GM21529 (cell line): ENCODE data around the gene GSC2.

Experiments
- ATAC-seq: cut with Tn5 transposase; IDR thresholded peaks from one replicate; pipeline ENCODE4 v1.9.1; 2021; ENCODE audit not compliant: unreplicated experiment

Gene GSC2

DNA sequence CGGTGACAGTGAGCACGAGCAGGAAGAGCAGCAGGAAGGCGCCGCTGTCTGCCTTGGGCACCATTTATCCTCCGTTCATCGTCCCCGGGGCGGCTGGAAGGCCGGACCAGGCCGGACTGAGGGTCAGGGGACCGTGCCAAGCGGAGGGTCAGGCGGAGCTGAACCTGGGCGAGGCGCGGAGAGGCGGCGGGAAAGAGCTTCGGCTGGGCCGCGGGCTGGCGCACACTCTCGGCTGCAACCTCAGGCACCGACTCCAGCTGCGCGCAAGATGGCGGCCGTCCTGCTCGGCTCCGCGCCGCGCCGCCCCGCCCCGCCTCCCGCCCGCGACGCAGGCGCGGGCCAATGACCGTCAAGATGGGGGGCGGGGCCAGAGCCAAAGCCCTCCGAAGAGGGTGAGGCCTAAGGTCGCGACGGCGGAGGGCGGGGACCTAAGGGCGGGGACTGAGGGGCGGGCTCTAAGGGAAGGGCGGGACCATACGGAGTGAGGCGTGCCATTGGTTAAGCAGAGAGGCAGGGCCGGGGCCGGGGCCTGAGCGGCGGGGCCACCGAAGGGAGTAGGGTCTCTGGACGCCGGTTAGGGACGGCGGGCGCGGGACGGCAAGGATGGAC, 27.8 kb downstream of the GSC2 start, which contains the start of gene DGCR2:
Gene DGCR2, minus strand, starts transcription at position 270 of the 609 bp plus-strand sequence. Its CDS starts 206 bp downstream, at position 64.
- ATAC-seq: peak; percentile 76

DNA sequence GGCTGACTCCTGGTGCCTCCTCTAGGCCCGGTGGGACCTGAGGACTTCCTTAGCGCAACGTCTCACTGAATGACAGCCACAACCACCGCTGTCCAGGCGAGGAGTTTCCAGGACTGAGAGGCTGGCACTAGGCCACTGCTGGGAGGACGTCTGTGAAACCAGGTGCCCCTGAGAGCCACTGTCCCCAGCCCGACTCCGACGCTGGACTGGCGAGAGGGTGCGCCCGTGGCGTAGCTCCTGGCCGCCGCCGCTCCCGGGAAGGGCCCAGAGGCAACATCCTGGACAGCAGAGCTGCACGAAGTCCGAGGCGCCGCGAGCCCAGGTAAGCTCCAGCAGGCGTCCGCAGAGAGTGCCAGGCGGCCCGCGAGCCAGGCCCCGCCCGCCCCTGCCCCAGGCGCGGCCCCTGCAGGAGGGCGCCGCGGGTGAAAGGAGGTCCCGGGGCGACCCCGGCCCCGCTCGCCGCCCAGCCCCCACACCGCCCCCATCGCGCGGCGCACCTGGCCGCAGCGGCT, 28.4 kb downstream of the GSC2 start:
- peak; percentile 18 for ATAC-seq

DNA sequence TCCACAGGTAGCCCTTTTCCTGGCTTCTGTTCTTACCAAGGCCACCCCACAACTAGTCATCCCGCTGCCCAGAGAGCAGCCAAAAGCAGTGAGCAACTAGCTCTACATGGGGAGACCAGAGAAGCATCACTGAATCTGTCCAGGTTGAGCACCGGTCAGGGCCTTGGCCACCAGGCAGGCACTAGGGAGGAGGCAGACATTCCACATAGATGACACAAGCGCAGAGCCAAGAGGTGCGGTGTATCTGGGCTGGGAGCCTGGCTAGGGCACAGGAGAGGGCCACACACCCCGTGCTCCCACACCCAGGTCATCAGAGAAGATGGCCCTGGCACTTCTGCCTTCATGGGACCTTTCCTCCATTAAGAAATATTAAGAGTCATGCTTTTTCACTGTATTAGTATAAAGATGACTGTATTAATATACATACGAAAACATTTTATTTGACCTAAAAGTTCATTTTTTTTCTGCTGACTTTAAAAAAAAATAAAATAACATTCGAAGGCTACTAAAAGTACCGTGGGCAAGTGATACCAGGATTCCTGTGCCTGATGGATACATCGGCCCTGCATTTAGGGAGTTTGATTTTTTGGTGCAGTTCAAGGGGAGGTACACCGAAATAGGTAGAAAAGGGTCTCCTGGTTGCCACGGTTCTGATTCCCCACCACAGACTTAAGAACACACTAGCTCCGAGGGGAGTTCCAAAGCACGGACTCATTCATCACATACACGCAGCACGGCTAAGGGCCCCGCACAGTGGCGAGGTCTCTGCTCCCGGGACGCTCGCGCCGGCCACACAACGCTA, 29.1 kb downstream of the GSC2 start:
- no peak for ATAC-seq

DNA sequence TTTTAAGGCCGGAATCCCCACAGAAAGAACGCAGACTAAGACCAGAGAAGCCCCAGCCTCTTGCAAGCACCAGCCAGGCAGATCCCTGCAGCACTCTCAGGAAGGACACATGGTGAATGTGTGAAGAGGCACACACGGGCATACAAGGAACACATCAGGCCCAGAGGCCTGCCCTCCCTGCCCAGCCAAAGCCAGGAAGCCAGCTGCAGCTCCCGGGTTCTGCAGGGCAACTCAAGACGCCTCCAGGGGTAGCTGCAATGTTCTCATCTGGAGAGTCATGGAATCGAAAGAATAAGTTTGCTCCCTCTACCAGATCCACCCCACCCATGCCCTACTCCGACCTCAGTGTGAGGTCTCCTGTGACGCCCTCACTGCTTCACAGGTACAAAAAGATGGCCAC, 30.1 kb downstream of the GSC2 start:
- no peak for ATAC-seq

DNA sequence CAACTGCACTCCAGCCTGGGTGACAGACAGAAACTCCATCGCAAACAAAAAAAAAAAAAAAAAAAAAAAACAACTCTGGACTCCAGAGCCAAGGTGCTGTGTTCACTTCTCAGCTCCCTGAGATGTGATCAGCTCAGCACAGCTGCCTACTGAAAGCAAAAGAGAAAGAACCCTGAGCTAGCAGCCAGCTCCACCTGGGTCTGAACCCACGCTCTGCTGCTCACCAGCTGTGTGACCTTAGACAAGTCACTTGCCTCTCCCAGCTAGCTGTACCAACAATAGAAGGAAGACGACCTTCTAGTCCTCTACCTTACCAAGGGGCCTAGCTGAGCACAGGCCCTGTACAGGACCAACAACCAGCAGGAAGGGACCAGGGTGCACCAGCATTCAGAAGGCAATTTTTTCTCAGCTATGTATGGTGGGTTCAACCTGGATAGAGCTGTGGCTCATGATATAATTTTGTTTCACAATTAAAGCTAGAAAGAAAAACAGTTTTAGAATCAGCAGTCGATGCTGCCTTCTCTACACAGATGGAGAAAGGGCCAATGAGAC, 31.7 kb downstream of the GSC2 start:
- ATAC-seq: peak; percentile 50

DNA sequence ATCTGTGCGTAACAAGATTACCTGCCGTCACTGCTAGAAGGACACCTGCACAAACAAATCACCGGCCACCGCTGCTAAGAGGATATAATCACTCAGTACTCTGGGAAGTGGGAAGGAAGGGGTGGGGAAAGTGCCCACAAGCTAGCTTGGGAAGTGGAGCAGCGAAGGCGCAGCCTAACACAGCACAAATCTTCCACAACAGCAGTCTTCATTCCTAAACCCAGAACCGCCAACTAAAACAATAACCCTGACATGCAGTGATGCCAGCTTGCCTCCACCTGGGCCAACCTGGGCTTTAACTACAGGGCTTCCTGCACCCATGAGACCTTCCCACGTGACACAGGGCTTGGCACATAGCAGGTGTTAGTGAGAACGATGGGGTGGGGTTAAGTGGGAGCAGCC, 33.0 kb downstream of the GSC2 start:
- no peak for ATAC-seq

DNA sequence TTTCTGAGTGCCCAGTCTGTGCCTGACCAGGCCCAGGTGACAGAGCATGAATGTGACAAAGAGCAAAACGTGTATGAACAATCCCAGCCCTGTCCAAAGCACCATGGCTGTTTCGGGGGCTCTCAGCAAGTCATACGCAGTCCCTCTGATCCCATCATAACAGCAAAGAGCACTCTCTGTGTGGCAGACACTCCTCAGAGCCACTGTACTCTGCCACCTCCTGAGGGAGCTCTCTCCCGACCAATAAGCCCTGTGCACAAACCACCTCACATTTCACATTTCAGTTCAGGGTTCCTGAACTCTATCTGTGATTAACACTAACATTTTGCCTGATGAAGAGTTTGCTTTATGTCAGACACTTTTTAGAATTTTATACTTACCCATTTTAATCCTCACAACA, 34.5 kb downstream of the GSC2 start:
- no peak for ATAC-seq

DNA sequence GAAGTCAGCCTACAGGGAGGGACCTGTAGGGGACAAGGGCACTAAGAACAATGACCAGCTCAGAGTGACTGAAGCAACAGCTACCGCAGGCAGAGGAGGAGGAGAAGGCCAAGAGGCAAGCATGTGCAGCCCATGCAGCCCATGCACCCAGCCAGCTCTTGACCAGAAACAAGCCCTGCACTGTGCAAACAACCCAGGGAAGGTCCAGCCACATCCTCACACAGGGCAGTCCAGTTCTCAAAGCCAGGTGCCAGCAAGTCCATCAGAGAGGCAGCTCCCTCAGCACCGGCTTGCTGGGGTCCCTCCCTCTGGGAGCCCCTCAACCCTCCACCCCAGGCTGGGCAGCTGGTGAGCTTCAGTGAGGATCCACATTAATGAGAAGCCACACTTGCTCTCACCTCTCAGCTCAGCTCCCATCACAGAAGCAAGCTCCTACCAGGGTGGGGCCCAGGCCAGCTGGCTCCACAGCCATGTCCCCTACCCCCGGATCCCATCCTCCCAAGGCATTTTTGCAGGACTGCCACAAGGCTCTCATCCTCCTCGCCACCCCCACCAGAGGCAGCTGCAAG, 35.0 kb downstream of the GSC2 start:
- no peak for ATAC-seq

DNA sequence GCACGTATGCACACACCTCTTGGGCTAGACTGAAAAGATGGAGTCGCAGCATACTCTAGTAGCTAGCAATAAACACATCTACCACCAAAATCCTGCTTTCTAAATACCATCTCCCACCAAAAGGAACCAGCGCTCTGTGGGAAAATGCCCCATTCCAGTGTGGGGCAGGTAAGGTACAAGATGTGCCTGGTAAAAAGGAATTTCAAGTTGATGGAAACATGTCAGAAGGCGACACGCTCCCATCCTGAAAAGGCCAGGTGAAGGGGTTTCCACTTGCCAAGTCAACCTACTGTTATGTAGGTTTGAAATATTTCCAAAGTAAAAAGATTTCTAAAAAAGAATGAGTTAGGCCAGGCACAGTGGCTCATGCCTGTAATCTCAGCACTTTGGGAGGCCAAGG, 36.7 kb downstream of the GSC2 start:
- no peak for ATAC-seq

DNA sequence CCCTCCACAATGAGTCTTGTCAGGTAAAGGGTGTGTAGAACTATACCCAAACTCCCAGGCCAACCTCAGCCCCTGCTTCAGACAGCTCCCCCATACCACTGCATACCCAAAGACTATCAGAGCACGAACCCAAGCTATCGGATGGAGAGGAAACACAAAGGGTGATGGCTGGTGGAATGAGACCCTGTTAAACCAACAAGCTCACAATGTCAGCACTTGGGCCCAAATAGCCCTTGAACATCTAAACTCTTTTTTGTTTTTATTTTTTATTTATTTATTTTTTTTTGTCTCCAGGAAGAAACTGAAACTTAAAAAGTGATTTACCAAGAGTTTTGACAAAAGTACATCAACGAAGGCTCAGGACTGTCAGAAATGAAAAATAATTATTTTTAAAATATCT, 38.5 kb downstream of the GSC2 start:
- ATAC-seq: no peak

DNA sequence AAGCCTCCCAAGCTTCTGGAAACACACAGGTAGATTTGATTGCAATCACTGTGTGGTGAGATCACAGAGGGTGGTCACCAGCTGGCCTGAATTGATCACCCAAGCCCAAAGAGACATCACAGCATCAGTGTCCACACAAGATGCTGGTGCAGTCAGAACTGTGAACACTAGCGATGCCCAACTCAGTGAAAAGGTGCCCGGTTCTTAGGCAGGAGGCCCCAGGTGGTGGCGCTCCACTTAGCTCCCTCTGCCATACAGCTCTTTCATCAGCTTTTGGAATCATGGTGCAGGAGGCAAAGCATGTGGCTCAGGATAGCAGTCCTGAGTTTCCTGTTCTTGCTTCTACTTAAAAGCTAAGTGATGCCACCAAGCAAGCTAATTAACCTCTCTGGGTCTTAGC, 39.0 kb downstream of the GSC2 start:
- no peak for ATAC-seq

DNA sequence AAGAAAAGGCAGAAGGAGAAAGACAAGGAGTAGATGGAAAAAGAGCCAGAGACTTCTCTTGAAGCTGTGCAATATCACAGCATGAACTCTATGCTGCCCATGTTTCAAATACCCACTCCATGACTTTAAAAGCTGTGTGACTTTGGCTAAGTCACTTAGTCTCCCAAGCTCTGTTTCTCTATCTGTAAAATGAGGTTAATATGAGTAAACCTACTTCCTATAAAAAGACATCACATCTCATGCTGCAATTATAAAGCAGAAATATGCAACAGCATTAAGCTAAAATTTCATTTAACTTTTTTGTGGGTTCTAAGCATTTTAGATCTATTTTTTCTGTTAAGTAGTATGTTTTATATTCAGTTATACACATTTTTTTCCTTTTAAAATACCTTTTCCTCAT, 39.4 kb downstream of the GSC2 start:
- ATAC-seq: no peak

DNA sequence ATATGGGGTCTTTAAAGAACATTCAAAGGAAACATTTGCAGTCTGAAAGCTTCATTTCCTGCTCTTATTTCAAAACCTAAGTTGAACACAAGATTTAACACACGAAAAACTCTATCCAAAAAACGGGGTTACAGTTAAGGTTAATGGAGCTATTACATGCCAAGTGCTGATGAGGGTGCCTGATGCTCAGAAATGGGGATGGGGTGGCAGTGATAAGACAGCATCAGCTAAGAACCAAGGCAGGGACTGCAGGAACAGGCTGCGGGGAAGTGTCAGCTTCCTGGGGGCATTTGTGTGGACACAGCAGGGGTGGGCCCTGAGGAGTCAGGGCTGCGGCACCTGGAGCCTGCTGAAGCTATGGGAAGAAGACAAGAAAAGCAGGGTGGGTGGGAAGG, 40.0 kb downstream of the GSC2 start:
- ATAC-seq: no peak

DNA sequence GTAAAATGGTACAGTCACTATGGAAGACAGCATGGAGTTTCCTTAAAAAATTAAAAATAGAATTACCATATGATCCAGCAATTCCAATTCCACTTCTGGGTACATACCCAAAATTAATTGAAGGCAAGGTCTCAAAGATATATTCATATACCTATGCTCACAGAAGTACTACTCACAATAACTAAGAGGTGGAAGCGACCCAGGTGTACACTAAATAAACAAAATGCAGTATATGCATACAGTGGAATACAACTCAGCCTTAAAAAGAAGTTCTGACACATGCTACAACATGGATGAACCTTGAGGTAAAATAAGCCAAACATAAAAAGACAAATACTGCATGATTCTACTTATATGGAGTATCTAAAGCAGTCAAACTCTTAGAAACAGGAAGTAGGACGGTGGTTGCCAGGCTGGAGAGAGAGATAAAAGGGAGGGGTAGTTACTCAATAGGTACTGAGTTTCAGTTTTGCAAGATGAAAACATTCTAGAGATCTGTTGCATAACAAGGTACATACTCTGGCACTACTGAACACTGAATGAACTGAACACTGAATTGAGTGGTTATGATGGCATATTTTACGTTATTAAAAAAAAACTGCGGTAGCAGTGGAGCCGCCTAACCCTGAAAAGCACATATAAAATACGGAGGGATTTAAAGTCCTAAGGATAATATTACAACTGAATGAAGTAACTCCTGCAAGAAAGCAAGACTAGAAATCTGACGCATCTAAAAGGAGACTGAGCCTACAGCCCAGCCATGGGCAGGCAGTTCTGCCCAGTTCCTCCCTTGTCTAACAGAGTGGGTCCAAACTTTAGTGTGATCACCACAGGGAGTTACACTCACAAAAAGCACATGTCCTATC, 40.7 kb downstream of the GSC2 start:
- ATAC-seq: peak; percentile 88

DNA sequence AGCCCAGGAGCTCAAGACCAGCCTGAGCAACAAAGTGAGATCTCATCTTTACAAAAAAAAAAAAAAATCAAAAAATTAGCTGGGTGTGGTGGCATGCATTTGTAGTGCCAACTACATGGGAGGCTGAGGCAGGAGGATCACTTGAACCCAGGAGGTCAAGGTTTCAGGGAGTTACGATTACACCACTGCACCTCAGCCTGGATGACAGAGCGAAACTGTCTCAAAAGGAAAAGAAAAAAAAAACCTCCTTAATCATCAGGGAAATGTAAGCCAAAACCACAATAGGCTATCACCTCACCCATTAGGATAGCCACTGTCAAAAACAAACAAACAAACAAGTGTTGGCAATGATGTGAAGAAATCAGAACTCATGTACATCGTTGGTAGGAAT, 41.3 kb downstream of the GSC2 start:
- ATAC-seq: no peak

DNA sequence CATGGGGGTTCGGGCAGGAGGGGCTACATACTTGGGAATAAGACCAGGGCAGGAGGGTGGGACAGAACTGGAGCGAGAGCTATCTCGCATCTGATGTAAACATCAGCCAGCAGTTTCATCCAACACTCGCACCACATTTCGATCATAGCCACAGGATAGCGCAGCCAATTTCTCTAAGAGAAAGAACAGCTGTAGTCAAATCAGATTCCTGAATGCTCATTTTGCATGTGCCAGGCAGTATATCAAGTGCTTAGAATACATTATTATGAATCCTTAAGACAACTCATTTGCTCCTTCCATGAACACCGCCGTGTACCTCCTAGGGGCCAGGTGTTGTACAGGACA, 42.4 kb downstream of the GSC2 start:
- no peak for ATAC-seq

DNA sequence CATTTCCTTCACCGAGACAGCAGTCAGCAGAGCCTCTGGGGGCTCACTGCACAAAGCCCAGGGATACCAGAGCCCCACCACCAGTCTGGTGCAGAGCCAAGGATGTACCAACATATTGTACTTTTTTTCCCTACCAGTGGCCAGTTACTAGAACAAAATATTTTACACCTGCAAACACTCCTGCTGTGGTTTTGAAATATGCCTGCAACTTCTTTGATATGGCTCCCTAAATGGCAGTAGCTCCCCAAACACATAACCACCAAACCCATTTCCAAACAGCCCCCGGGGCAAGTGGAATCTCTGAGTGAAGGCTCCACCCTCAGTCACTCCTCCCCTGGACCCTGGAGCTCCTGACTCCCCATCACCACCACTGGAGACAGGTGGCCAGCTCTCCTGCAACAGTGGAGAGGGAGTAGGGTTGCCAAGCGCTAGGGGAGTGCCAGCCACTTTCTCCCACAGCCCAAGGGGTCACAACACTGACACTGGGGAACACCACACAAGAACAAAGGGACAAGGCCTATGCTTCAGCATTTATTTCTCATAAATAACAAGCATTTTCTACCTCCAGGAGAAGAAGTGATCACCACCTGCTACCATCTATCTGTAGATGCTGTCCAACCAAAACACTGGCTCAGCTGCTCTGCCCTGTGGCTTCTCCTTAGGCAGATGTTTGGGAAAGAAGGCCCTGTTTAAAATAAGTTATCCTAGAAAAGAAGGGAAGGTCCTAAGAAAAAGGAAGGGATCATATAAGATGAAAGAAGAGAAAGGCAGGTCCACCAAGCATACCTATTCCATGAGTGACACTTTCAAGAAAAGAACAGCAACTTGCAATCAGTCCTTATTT, 43.0 kb downstream of the GSC2 start:
- no peak for ATAC-seq

DNA sequence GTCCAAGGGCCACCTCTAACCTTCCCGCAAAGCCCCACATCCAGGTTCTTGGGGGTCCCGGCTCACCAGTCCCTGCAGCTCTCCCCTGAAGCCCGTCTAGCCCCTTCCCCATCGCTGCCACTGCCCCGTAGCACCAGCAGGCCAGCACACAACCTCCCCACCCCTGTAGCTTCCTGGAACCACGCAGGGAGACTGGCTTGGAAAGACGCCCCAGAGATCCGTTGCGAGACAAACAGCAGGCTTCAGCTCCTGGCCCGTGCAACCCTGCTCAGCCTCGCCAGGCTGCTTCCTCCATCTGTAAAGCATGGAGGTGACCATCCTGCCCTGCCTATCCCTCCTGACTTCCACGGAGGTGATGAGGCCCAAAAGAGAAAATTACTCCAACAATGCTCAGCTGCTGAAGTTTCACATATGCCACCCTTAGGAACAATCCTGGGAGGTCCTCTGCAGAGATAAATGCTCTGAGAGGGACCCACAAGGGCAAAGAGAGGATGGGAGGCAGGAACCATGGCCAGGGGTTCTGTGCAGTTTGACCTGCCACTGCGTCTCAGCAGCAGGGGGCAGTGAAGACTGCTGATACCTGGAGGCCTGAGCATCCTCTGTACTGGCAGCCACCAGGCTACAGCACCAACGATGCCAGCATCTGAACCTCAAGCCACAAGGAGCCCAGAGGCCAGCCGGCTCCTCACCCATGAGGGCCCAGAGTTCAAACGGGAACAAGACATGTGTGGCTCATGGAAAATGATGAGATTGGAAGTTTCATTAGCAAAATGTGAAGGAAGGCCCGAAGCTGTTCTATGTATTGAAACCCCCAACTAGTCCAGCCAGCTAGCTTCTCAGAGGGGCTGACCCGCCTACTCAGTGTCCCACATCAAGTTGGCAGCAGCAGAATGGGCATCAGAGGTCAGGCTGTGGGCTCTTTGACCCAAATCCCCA, 44.0 kb downstream of the GSC2 start:
- ATAC-seq: no peak

DNA sequence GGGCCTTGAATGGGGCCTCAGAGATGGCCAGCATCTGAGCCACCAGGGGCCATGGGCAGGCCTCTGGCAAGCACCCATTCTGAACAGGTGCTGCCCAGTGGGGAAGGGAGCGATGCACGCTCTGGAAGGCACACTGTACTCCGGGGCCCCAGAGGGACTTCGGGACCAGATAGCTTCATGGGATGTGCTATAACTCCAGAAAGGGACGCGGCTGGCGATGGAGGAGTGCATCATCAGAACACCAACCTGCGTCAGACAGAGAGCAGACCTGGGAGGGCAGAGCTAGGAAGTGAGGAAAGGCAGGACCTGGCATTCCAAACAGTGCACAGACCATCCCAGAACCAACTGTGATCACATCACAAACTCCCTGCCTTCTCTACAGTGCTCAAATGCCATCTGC, 44.6 kb downstream of the GSC2 start:
- no peak for ATAC-seq
